NT2/D1 (cell line): ENCODE measurements around the gene ELL3.

ENCODE experiments used
- SUZ12 ChIP-seq: IDR thresholded peaks from 2 replicates; pipeline ENCODE4 v1.6.1; 2011; ENCODE audit not compliant: insufficient read length, insufficient read depth; ENCODE audit errors: extremely low read depth
- ZNF274 ChIP-seq: IDR thresholded peaks from 2 replicates; pipeline ENCODE4 v1.6.1; 2011; ENCODE audit warnings: mild to moderate bottlenecking, low read depth, low read length

DNA sequence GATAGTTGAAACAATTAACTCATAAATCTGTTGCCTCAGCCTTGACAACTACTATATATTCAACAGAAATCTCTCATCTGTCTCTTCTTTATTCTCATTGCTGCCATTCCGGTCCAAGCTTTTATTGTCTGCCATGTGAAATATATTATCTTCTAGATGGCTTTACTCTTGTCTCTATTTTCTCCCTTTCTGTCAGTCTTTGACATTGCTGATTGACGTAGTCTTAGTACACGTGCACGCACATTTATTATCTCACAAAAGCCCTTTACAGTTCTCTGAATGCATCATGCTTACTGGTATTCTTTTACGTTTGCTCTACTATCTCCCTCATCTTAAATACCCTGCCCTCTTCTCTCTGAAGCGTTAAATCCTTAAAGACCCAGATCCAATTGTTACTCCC lies 24.9 kb downstream of the ELL3 start:
- TF ChIP-seq SUZ12 (no peak), ZNF274 (no peak)
